Activated CD8-positive, alpha-beta memory T cell treated with anti-CD3 and anti-CD28 coated beads, Interleukin-2, amount 50 U/mL, for 48 hours (primary cell): ENCODE data around the gene RHBDF1.
"Not testable (repeated sequence)": the region's sequence is repeated elsewhere in the genome, so short reads cannot be mapped to it uniquely, and the experiment has no call there.

ENCODE experiments used
- DNase-seq: peaks from one replicate; pipeline ENCODE4 v3.0.0-alpha.2; 2020

The RHBDF1 gene

GRCh38 chr16:56231-56927 is 16.1 kb downstream of the RHBDF1 start:
- DNase-seq: no peak

DNA sequence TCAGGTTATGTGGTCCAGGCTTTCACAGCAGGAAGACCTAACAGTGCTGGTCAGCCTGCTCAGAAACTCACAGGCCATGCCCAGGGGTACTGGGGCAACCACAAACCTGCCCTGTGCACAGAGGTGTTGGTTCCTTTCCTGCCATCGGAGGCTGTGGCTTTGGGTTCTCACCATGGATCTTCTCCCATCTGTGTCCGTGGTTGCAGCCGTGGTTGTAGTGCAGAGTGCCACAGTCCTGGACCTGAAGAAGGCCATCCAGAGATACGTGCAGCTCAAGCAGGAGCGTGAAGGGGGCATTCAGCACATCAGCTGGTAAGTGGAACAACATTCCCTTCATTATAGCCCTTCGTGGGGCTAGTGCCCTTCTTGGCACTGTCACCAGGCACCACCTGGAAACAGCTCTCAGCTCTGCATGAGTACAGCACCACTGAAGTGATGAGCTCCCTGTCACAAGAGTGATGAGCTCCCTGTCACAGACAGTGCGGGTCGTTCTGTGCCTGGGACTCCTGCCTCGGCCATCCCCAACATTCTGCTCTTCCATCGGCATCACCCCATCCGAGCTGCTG is 16.8 kb downstream of the RHBDF1 start:
- no peak for DNase-seq

DNA sequence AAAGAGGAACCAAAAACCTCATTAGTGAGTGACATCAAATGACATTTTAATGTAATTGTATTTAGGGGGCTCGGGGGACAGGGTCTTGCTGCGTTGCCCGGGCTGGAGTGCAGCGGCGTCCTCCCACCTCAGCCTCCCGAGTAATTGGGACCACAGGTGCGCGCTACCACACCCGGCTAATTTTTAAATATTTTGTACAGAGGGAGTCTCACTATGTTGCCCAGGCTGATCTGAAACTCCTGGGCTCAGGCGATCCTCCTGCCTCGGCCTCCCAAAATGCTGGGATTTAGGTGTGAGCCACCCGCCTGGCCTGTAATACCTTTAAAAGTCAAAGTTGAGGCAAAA is 18.2 kb downstream of the RHBDF1 start:
- DNase-seq: no peak

DNA sequence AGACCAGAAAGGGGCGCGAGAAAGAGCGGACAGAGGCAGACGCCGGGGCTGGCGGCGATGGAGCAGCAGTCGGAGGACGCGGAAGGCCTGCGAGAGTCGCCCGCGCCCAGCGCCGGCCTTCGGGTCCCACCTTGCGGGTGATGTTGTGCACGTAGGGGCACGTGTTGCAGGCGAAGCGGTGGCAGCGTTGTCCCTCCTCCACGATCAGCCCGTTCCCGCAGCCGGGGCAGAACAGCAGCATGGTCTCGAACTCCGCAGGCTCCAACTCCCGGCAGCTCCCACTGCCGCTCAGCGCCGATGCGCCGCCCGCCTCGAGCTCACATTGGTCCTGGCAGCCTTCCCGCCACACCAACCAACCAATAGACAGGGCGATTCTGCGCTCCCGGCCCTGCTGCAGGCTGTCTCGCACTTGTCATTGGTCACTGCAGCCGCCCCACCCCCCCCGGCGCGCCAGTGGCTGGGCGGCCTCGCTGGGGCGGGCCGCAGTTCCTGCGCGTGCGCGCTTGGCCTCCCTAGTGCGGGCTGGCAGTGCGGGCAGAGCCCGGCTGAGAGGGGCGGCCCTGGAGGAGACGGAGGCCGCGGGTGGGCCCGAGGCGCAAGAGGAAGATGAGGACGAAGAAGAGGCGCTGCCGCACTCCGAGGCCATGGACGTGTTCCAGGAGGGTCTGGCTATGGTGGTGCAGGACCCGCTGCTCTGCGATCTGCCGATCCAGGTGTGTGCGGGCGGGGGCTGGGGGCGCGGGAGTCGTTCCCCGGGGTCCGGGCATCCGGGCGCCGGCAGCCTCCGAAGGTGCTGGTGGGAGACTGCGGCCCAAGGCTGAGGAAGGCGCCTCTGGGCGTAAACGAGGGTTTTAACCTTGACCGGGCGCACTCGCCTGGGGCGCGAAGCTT is 18.8 kb downstream of the RHBDF1 start, which contains the start of the genes POLR3K and SNRNP25:
POLR3K (minus strand) TSS at position 263 of the 891 bp plus-strand sequence; CDS start at position 241, 22 bp downstream.
SNRNP25 (plus strand) TSS at position 483 of the 891 bp plus-strand sequence; CDS start at position 672, 189 bp downstream.
- DNase-seq: peak; percentile 98

DNA sequence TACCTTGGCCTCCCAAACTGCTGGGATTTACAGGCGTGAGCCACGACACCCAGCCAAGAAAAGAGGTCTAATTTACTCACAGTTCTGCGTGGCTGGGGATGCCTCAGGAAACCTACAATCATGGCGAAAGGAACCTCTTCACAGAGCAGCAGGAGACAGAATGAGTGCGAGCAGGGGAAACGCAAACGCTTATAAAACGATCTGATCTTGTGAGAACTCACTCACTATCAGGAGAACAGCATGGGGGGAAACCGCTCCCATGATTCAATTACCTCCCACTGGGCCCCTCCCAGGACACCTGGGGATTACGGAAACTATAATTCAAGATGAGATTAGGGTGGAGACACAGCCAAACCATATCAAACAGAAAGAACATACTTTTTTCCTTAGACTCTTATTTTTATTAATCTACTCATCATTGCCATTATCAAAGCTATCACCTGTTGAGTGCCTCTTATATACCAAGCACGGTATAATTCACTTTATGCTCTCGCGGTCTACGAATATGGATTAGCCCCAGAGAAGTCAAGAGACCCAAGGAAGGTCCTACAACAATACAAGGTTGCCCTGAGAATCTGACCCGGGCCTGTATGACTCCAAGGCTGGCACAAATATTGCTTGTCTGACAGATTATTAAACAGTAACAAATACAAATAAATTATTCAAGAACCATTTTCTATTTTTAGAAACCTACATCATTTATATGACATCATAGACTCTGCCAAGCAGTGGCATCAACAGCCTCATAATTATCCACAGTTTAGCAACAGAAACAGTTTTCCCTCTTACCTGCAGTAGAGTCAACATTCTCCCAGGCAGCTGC is 21.5 kb downstream of the RHBDF1 start:
- no peak for DNase-seq

DNA sequence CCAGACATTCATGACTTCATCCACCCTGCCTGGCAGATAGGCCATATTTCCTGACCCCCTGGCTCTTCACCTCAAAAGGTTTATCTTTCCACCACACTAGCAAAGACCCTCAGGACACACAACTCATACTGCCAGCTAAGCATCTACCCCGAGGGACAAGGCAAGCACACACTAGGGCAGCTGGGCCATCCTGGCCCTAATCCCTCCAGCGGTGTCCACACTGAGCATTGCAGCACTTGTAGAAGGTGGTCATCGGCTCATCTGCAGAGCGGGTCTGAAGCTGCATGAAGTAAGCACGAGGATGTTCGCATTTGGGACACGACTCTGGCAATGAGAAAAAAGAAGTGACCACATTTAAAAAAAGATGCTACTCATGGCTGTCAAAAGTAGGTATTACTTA is 25.2 kb downstream of the RHBDF1 start:
- DNase-seq: no peak

GRCh38 chr16:46510-46909 is 25.9 kb downstream of the RHBDF1 start:
- not testable (repeated sequence) for DNase-seq

GRCh38 chr16:45454-45853 is 27.0 kb downstream of the RHBDF1 start:
- DNase-seq: no peak

GRCh38 chr16:44655-45054 is 27.8 kb downstream of the RHBDF1 start:
- no peak for DNase-seq

DNA sequence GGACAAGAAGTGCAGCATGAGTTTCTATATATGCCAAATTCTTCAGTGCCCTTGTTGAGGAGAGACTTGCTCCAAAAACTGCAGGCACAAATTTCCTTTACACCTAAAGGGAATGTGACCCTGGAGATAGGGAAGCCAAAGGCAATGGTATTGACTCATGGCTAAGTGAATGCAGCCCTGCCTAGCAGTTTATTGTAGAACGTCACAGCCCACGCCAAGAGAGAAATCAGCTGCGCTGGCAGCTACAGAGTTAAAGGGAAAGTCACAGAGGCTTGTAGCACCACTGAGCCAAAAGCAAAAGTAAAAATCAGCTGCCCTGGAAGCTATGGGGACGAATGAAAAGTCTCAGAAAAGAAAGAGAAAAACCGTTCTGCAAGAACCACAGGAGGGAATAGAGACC is 29.1 kb downstream of the RHBDF1 start:
- no peak for DNase-seq

GRCh38 chr16:42691-43090 is 29.7 kb downstream of the RHBDF1 start:
- DNase-seq: no peak

DNA sequence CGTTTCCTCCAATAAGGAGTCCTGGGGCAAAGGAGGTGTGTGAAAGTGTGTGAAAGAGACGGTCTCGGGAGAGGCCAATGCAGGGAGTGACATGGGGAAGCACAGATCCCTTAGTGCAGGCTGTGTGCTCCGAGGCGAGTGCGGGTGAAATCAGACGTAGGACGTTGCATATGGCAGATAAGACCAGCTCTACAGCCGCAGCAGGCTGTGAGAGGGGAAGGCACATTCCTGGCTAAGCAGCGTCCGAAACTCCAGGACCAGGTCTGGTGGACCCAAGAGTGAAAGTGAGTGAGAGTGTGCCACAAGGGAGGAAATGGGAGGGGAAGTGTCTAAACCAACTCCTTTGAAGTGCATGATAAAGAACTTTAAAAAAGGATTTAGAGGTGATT is 30.4 kb downstream of the RHBDF1 start:
- DNase-seq: no peak

- no peak for DNase-seq
These were observed 30.9 kb downstream of the RHBDF1 start for GRCh38 chr16:41439-42068.

DNA sequence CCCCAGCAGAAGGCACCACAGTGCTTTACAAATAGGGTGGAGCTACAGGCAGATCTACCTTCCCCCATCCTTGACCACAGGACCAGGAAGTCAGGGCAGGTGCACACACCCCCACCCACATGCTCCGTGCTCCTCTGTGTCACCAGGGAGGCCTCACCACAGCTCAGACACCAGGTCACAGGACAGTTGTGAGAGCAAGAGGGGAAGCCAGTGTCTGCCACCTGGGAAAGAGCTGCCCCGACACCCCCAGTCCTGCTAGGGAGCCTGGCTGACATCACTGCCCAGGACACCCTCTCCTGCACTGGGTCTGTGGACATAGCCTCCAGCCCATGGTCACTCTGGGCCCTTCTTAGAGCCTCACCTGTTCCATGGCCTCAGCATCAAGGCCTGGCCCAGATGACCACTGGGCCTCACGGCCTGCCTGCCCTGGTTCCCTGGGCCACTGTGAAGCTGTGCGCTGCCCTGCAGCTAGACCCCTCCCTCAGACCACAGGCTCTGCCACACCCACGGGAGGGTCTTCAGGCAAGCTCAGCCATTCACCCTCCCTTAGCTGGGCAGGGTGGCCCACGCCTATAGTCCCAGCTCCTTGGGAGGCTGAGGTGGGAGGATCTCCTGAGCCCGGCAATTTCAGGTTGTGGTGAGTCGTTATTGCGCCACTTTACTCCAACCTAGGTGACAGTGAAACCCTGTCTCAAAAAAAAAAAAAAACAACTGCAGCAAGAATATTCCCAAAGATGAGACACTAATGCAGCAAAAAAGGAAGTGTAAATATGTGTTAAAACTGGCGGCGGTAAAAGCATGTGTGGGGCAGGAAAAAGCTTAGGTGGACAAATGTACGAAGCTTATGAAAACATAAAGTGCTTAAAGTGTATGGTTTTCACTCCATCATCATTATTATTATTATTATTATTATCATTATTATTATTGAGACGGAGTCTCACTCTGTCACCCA is 33.2 kb downstream of the RHBDF1 start:
- peak; percentile 64 for DNase-seq

DNA sequence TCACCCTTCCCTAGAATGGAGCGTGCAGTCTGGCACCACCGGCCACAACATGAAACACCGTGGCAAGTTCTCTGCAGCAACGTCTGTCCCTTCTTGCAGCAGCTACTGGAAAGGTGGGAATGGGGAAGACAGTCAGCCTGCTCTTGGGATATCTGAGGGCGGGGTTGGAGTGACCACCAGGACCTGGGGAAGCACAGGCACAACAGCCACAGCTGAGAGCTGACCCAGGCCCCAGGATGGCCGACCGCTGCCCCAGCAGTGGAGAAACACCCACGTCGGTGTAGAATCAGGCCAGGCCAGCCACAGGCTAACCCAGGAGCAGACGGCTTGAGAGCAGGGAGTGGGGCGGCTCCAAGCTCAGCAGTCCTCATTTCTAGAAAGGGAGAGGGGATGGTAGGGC is 34.2 kb downstream of the RHBDF1 start:
- not testable (repeated sequence) for DNase-seq

DNA sequence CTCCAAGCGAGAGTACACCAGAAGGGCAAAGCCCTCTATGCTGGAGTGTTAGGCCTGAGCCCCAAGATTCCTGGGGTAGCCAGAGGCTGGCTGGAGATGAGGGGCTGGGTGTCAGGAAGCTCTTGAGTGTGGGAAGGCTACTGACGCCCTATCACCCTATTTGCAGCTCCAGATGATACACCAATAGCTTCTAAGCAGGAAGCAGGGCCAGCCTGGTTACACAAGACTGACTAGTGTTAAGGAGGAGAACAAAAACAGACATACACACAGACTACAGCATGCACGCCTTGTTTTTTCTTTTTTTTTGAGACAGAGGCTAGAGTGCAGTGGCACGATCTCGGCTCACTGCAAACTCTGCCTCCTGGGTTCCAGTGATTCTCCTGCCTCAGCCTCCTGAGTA is 34.9 kb downstream of the RHBDF1 start:
- no peak for DNase-seq

DNA sequence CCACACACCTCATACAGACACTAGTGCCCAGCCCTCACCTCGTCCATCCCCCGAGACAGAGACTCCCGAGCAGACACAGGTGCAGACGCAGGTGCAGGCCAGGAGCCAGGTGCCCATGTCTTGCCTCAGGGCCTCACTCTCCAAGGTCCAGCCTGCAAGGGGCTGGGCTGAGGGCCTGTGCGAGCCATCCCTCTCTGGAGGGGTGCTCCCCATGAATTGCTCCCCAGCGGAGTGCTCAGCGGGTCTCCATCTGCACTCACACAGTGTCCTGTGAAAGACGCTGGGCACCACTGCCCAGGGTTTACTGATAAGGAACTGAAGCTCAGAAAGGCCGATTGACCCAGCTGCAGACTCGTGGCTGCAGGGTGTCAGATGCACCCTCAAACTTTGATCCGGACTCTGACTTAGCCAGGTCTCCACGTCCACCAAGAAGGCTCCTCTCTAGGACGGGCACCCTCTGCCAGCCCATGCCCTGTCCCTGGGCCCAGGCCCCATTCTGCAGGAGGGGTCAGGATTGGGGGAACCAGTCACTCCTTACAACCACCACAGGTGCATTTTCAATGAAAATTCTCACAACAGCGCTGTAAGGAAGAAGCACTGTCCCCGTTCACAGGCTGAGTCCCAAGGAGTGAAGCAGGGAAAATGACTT is 36.0 kb downstream of the RHBDF1 start:
- no peak for DNase-seq

- DNase-seq: no peak
These were observed 36.6 kb downstream of the RHBDF1 start for GRCh38 chr16:35678-36305.

- DNase-seq: no peak
These were observed 37.3 kb downstream of the RHBDF1 start for GRCh38 chr16:35011-35677.

DNA sequence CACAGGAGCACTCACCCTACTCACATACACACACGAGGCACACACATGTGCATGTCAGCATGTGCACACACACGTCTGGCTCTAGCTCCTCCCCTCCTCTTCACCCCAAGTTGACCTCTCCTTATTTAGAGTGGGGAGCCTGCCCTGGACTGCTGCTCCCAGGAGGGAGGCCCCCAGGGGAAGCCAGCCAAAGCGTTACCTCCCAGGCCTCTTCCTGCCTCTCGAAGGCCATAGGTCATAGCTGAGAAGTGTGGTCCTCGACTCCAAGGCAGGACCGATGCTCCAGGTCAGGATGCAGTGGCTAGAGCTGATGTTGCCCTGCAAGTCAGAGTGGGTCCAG is 37.8 kb downstream of the RHBDF1 start:
- DNase-seq: no peak
